ENCODE data around the gene GAL3ST3.
A peak's percentile ranks its signal among the peaks of the same experiment; 100 is the strongest.

Gene GAL3ST3

DNA sequence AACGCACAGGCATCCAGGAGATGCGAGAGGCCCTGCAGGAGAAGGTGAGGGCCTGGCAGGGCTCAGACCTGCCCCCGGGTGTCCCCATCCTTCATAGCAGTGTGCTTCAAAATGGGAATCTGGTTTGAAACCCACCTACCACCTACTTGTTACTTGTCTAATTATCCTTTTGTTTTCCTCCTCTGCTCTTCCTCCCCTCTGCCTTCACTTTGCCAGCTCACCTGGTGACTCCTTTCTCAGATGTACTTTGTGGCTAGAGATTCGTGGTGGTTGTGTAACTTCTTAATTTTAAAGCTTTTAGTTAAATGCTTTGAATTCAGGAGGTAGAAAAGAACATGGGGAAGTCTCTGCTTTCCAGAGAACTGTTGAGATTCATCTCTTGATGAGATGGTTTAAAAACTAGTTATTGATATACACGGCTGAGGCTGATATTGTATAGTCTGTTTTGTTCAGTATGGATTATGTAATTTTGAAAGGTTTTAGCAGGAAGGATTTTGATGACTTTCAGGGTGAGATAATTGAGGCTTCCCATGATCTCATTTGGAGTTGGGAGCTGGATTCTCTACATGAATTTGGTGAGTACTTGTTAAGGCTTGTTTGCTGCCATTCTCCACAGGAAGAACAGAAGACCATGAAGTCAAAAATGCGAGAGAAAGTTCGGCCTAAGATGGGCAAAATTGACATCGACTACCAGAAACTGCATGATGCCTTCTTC is 11.2 kb upstream of the GAL3ST3 start:
- peaks cover 2 to 15% of the 10 kb centered on the region in 2 donors for H3K9me3 ChIP-seq (replicated peaks in 1 of 2; ENCODE audit: control insufficient read depth in 2 of 2, insufficient read depth in 1 of 2, low read depth in 1 of 2, low read length in 2 of 2)
- H3K27ac ChIP-seq (replicated peaks; ENCODE audit: low read length): no peak overlapping the region
- no peak overlapping the region for H2BK5ac ChIP-seq (ENCODE audit: low read length)
- H3K4me3 ChIP-seq (ENCODE audit: low read length in 2 of 2): no peak overlapping the region
- H3K9ac ChIP-seq (ENCODE audit: low read depth, low read length, poor library complexity): no peak overlapping the region
- no peak overlapping the region for H2BK15ac ChIP-seq (ENCODE audit: low read length)
- H3K79me1 ChIP-seq (ENCODE audit: low read depth, low read length): peaks cover 2% of the 10 kb centered on the region
- H3K4me2 ChIP-seq (ENCODE audit: insufficient read depth, low read length, poor library complexity, severe bottlenecking): no peak overlapping the region
- no peak overlapping the region for H4K91ac ChIP-seq (ENCODE audit: low read depth, low read length, poor library complexity)
- H3K4ac ChIP-seq (ENCODE audit: low read length): no peak overlapping the region
- no peak overlapping the region for H3K23ac ChIP-seq (ENCODE audit: low read depth, low read length, poor library complexity)
- no peaks in the 10 kb centered on the region for H3K4me1 ChIP-seq (ENCODE audit: control insufficient read depth in 2 of 2, insufficient read depth in 1 of 2, low read depth in 1 of 2, low read length in 2 of 2)
- H3K27me3 ChIP-seq (ENCODE audit: control insufficient read depth in 3 of 3, insufficient read depth in 3 of 3, low read depth in 1 of 3, low read length in 3 of 3): no peaks in the 10 kb centered on the region
- H3K36me3 ChIP-seq (replicated peaks in 1 of 2; ENCODE audit: control insufficient read depth in 2 of 2, insufficient read depth in 2 of 2, low read length in 2 of 2): peaks cover 67 to 98% of the 10 kb centered on the region in 2 donors
- no peak overlapping the region for H4K8ac ChIP-seq (ENCODE audit: low read depth, low read length)
- H2BK120ac ChIP-seq (ENCODE audit: low read depth, low read length): no peak overlapping the region
- H2AK5ac ChIP-seq (ENCODE audit: low read depth, low read length): no peak overlapping the region
- H2AFZ ChIP-seq (ENCODE audit: low read length): no peak overlapping the region
- H2BK12ac ChIP-seq (ENCODE audit: low read length): no peak overlapping the region
- no peak overlapping the region for H3K14ac ChIP-seq (ENCODE audit: low read length)
- WGBS, 2 donors (ENCODE audit: extremely low coverage in 2 of 2, insufficient read length in 2 of 2, insufficient replicate concordance in 1 of 2): no CpG with 5 or more reads among the region's 8 CpGs
- no peak for DNase-seq (ENCODE audit: low spot score)
- H3K18ac ChIP-seq (ENCODE audit: low read length): no peak overlapping the region

DNA sequence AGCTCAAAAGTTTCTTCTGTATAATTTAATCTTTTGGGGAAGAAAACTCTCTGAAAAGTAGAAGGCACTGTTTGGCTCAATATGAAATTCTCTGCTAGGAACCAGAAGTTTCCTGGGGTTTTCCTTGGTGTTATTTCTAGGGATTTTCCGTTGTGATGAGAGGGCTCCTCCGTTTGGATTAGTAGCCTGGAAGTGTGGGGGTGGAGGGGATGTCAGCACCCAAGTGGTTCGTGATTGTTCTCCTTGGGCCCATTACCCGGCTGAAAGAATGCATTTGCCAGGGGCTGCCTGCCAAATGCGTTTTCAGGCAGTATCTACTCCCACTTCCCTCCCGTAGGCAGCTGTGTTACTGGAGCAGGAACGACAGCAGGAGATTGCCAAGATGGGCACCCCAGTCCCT is 7.5 kb upstream of the GAL3ST3 start:
- no peak for DNase-seq (ENCODE audit: low spot score)
- no peak overlapping the region for H2BK12ac ChIP-seq (ENCODE audit: low read length)
- H2BK5ac ChIP-seq (ENCODE audit: low read length): no peak overlapping the region
- H4K91ac ChIP-seq (ENCODE audit: low read depth, low read length, poor library complexity): no peak overlapping the region
- H3K9me3 ChIP-seq (replicated peaks in 1 of 2; ENCODE audit: control insufficient read depth in 2 of 2, insufficient read depth in 1 of 2, low read depth in 1 of 2, low read length in 2 of 2): no peaks in the 10 kb centered on the region
- no peak overlapping the region for H3K14ac ChIP-seq (ENCODE audit: low read length)
- peaks cover 6% of the 10 kb centered on the region for H3K79me1 ChIP-seq (ENCODE audit: low read depth, low read length)
- H2BK120ac ChIP-seq (ENCODE audit: low read depth, low read length): no peak overlapping the region
- H3K36me3 ChIP-seq (replicated peaks in 1 of 2; ENCODE audit: control insufficient read depth in 2 of 2, insufficient read depth in 2 of 2, low read length in 2 of 2): peaks cover 54 to 82% of the 10 kb centered on the region in 2 donors
- no peak overlapping the region for H3K23ac ChIP-seq (ENCODE audit: low read depth, low read length, poor library complexity)
- no peak overlapping the region for H3K4ac ChIP-seq (ENCODE audit: low read length)
- WGBS, 2 donors (ENCODE audit: extremely low coverage in 2 of 2, insufficient read length in 2 of 2, insufficient replicate concordance in 1 of 2): no CpG with 5 or more reads among the region's 7 CpGs
- peaks cover 5 to 8% of the 10 kb centered on the region in 2 donors for H3K4me1 ChIP-seq (ENCODE audit: control insufficient read depth in 2 of 2, insufficient read depth in 1 of 2, low read depth in 1 of 2, low read length in 2 of 2)
- no peak overlapping the region for H3K9ac ChIP-seq (ENCODE audit: low read depth, low read length, poor library complexity)
- H3K4me2 ChIP-seq (ENCODE audit: insufficient read depth, low read length, poor library complexity, severe bottlenecking): no peak overlapping the region
- no peak overlapping the region for H3K27ac ChIP-seq (replicated peaks; ENCODE audit: low read length)
- H3K4me3 ChIP-seq (ENCODE audit: low read length in 2 of 2): peak overlapping the region in 1 of 2 donors; percentile 37
- no peaks in the 10 kb centered on the region for H3K27me3 ChIP-seq (ENCODE audit: control insufficient read depth in 3 of 3, insufficient read depth in 3 of 3, low read depth in 1 of 3, low read length in 3 of 3)
- no peak overlapping the region for H2BK15ac ChIP-seq (ENCODE audit: low read length)
- H2AFZ ChIP-seq (ENCODE audit: low read length): no peak overlapping the region
- no peak overlapping the region for H3K18ac ChIP-seq (ENCODE audit: low read length)
- no peak overlapping the region for H2AK5ac ChIP-seq (ENCODE audit: low read depth, low read length)
- H4K8ac ChIP-seq (ENCODE audit: low read depth, low read length): no peak overlapping the region

DNA sequence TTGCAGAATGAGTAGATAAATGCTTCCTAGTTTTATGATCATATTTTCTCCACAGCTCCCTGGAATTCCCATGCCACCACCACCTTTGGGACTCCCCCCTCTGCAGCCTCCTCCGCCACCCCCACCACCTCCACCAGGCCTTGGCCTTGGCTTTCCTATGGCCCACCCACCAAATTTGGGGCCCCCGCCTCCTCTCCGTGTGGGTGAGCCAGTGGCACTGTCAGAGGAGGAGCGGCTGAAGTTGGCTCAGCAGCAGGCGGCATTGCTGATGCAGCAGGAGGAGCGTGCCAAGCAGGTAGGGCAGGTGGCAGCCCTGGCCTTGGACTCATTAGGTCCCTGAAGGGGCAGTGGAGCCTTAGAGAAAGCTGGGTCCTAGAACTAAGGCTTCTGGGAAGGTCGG is 6.1 kb upstream of the GAL3ST3 start:
- Histone ChIP-seq H3K36me3 (replicated peaks in 1 of 2; ENCODE audit: control insufficient read depth in 2 of 2, insufficient read depth in 2 of 2, low read length in 2 of 2) (peaks cover 41 to 67% of the 10 kb centered on the region in 2 donors), H3K27ac (replicated peaks; ENCODE audit: low read length) (no peak overlapping the region)

DNA sequence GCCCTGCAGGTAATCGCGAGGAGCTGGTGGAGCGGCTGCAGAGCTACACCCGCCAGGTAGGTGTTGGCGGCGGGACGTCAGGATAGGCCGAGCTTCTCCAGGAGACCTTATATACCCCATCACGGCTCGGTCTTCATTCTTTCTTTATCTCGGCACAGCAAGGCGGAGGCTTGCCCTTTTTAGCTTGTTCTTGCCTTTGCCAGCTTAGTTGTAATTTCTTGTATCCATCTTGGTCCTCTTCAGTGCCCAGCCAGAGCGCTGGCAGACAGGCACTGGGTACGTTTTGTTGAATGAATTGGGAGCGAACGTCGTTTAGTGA is 3.7 kb upstream of the GAL3ST3 start:
- Histone ChIP-seq H3K9ac (ENCODE audit: low read depth, low read length, poor library complexity) (peak overlapping the region; percentile 99), H3K4me2 (ENCODE audit: insufficient read depth, low read length, poor library complexity, severe bottlenecking) (peak overlapping the region; percentile 91), H3K18ac (ENCODE audit: low read length) (peak overlapping the region; percentile 97), H3K4ac (ENCODE audit: low read length) (peak overlapping the region; percentile 10), H3K14ac (ENCODE audit: low read length) (peak overlapping the region; percentile 87), H3K27me3 (ENCODE audit: control insufficient read depth in 3 of 3, insufficient read depth in 3 of 3, low read depth in 1 of 3, low read length in 3 of 3) (no peaks in the 10 kb centered on the region), H3K79me1 (ENCODE audit: low read depth, low read length) (peaks cover 6% of the 10 kb centered on the region), H2AFZ (ENCODE audit: low read length) (peak overlapping the region; percentile 90), H3K9me3 (replicated peaks in 1 of 2; ENCODE audit: control insufficient read depth in 2 of 2, insufficient read depth in 1 of 2, low read depth in 1 of 2, low read length in 2 of 2) (no peaks in the 10 kb centered on the region), H4K91ac (ENCODE audit: low read depth, low read length, poor library complexity) (no peak overlapping the region), H2BK120ac (ENCODE audit: low read depth, low read length) (peak overlapping the region; percentile 42), H2AK5ac (ENCODE audit: low read depth, low read length) (peak overlapping the region; percentile 95), H4K8ac (ENCODE audit: low read depth, low read length) (no peak overlapping the region), H3K23ac (ENCODE audit: low read depth, low read length, poor library complexity) (peak overlapping the region; percentile 77), H2BK12ac (ENCODE audit: low read length) (no peak overlapping the region), H2BK15ac (ENCODE audit: low read length) (no peak overlapping the region), H3K27ac (replicated peaks; ENCODE audit: low read length) (no peak overlapping the region), H2BK5ac (ENCODE audit: low read length) (peak overlapping the region; percentile 77), H3K36me3 (replicated peaks in 1 of 2; ENCODE audit: control insufficient read depth in 2 of 2, insufficient read depth in 2 of 2, low read length in 2 of 2) (peaks cover 22 to 44% of the 10 kb centered on the region in 2 donors), H3K4me3 (ENCODE audit: low read length in 2 of 2) (peak overlapping the region; percentile 93 to 96), H3K4me1 (ENCODE audit: control insufficient read depth in 2 of 2, insufficient read depth in 1 of 2, low read depth in 1 of 2, low read length in 2 of 2) (peaks cover 19 to 23% of the 10 kb centered on the region in 2 donors)
- no peak for DNase-seq (ENCODE audit: low spot score)
- WGBS, 2 donors (ENCODE audit: extremely low coverage in 2 of 2, insufficient read length in 2 of 2, insufficient replicate concordance in 1 of 2): no CpG with 5 or more reads among the region's 17 CpGs

More for the DNA sequence above, 6.1 kb upstream of the GAL3ST3 start:
- no peak overlapping the region for H3K4ac ChIP-seq (ENCODE audit: low read length)
- peaks cover 12 to 15% of the 10 kb centered on the region in 2 donors for H3K4me1 ChIP-seq (ENCODE audit: control insufficient read depth in 2 of 2, insufficient read depth in 1 of 2, low read depth in 1 of 2, low read length in 2 of 2)
- H3K4me2 ChIP-seq (ENCODE audit: insufficient read depth, low read length, poor library complexity, severe bottlenecking): no peak overlapping the region
- H2BK12ac ChIP-seq (ENCODE audit: low read length): no peak overlapping the region
- no peak overlapping the region for H4K91ac ChIP-seq (ENCODE audit: low read depth, low read length, poor library complexity)
- H2BK120ac ChIP-seq (ENCODE audit: low read depth, low read length): no peak overlapping the region
- no CpG with 5 or more reads among the region's 7 CpGs for WGBS, 2 donors (ENCODE audit: extremely low coverage in 2 of 2, insufficient read length in 2 of 2, insufficient replicate concordance in 1 of 2)
- H2BK5ac ChIP-seq (ENCODE audit: low read length): no peak overlapping the region
- H2AFZ ChIP-seq (ENCODE audit: low read length): no peak overlapping the region
- DNase-seq (ENCODE audit: low spot score): no peak
- H3K9me3 ChIP-seq (replicated peaks in 1 of 2; ENCODE audit: control insufficient read depth in 2 of 2, insufficient read depth in 1 of 2, low read depth in 1 of 2, low read length in 2 of 2): no peaks in the 10 kb centered on the region
- H2AK5ac ChIP-seq (ENCODE audit: low read depth, low read length): no peak overlapping the region
- H2BK15ac ChIP-seq (ENCODE audit: low read length): no peak overlapping the region
- peaks cover 6% of the 10 kb centered on the region for H3K79me1 ChIP-seq (ENCODE audit: low read depth, low read length)
- no peak overlapping the region for H3K18ac ChIP-seq (ENCODE audit: low read length)
- no peak overlapping the region for H3K4me3 ChIP-seq (ENCODE audit: low read length in 2 of 2)
- no peak overlapping the region for H4K8ac ChIP-seq (ENCODE audit: low read depth, low read length)
- H3K23ac ChIP-seq (ENCODE audit: low read depth, low read length, poor library complexity): peak overlapping the region; percentile 69
- H3K27me3 ChIP-seq (ENCODE audit: control insufficient read depth in 3 of 3, insufficient read depth in 3 of 3, low read depth in 1 of 3, low read length in 3 of 3): no peaks in the 10 kb centered on the region
- no peak overlapping the region for H3K14ac ChIP-seq (ENCODE audit: low read length)
- no peak overlapping the region for H3K9ac ChIP-seq (ENCODE audit: low read depth, low read length, poor library complexity)
